ENCODE data around the gene ADAD2. TPM values are rescaled to one million over a fixed set of nuclear protein-coding genes. Genes with fewer than 3 reads are reported as not detected.

The ADAD2 gene
- total RNA-seq, 1 experiment from 2014 or later: not detected

DNA sequence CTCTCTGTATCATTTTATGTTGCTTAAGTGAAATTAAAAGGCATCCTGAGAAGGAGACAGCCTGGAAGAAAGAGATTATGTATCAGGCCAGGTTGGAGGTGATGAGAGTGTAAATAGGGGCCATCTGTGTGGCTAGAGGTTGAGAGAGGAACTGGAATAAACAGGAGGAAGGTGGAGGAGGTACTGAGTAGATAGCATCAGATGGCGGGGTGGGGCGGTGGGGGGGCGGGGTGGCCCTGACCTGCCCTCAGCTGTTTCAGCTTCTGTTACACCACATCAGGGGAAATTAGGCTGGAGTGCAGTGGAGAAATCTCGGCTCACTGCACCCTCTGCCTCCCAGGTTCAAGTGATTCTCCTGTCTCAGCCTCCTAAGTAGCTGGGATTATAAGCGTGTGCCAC lies 55.7 kb downstream of the ADAD2 start:
- no peaks in the 10 kb centered on the region for H3K36me3 ChIP-seq
- no peak overlapping the region for H3K4me3 ChIP-seq
- H3K27me3 ChIP-seq: no peaks in the 10 kb centered on the region
- DNase-seq: no peak
- H3K9me3 ChIP-seq: no peaks in the 10 kb centered on the region

Other genes with a start within 250 kb of the ADAD2 start
- gene OSGIN1, start 237.9 kb upstream of the ADAD2 start, total RNA-seq (2014; rRNA removed; shearing (Covaris generic); ENCODE audit: low replicate concordance): 0.13 TPM in 1 of 2 replicates, not detected in the other
- gene NECAB2, start 222.9 kb upstream of the ADAD2 start, total RNA-seq (2014; rRNA removed; shearing (Covaris generic); ENCODE audit: low replicate concordance): not detected in 2 replicates
- not detected in 2 replicates for gene SLC38A8, start 148.4 kb upstream of the ADAD2 start, total RNA-seq (2014; rRNA removed; shearing (Covaris generic); ENCODE audit: low replicate concordance)
- gene MBTPS1, start 74.2 kb upstream of the ADAD2 start, total RNA-seq (2014; rRNA removed; shearing (Covaris generic); ENCODE audit: low replicate concordance): 57.3 and 66.2 TPM in 2 replicates
- gene HSDL1, start 46.0 kb upstream of the ADAD2 start, total RNA-seq (2014; rRNA removed; shearing (Covaris generic); ENCODE audit: low replicate concordance): 5.0 and 7.0 TPM in 2 replicates
- gene DNAAF1, start 45.8 kb upstream of the ADAD2 start, total RNA-seq (2014; rRNA removed; shearing (Covaris generic); ENCODE audit: low replicate concordance): not detected in 2 replicates
- gene TAF1C, start 4.1 kb upstream of the ADAD2 start, total RNA-seq (2014; rRNA removed; shearing (Covaris generic); ENCODE audit: low replicate concordance): 10.3 and 16.6 TPM in 2 replicates
- not detected in 2 replicates for gene KCNG4, start 48.9 kb downstream of the ADAD2 start, total RNA-seq (2014; rRNA removed; shearing (Covaris generic); ENCODE audit: low replicate concordance)
- gene WFDC1, start 103.7 kb downstream of the ADAD2 start, total RNA-seq (2014; rRNA removed; shearing (Covaris generic); ENCODE audit: low replicate concordance): 0.40 TPM in 1 of 2 replicates, not detected in the other
- gene ATP2C2, start 177.4 kb downstream of the ADAD2 start, total RNA-seq (2014; rRNA removed; shearing (Covaris generic); ENCODE audit: low replicate concordance): not detected in 2 replicates

Data from MG63 (cell line).